Ascending aorta (tissue), 2 donors: ENCODE measurements around the gene MRPS25. TPM values are rescaled to one million over a fixed set of nuclear protein-coding genes. Genes with fewer than 3 reads are reported as not detected.

Source experiments
- DNase-seq, 2 donors: peaks; one replicate each; pipeline ENCODE4 v3.0.0-alpha.2; 2019; ENCODE audit warnings: low spot score in 2 of 2
- H3K27ac ChIP-seq, 2 donors: fragments of 200-600 bp; sonication (generic); one replicate each; pipeline ENCODE4 v1.5.1; 2016 to 2017; ENCODE audit warnings: mild to moderate bottlenecking in 1 of 2
- H3K27me3 ChIP-seq: fragments of 200-600 bp; sonication (generic); one replicate; pipeline ENCODE4 v1.5.1; 2017
- H3K36me3 ChIP-seq, 2 donors: fragments of 200-600 bp; sonication (generic); one replicate each; pipeline ENCODE4 v1.5.1; 2016
- H3K4me1 ChIP-seq, 2 donors: fragments of 200-600 bp; sonication (generic); one replicate each; pipeline ENCODE4 v1.5.1; 2016 to 2017; ENCODE audit warnings: mild to moderate bottlenecking in 1 of 2
- H3K4me3 ChIP-seq, 2 donors: fragments of 200-600 bp; sonication (generic); one replicate each; pipeline ENCODE4 v1.5.1; 2016 to 2017; ENCODE audit warnings: mild to moderate bottlenecking in 1 of 2
- H3K9me3 ChIP-seq, 2 donors: fragments of 200-600 bp; sonication (generic); one replicate each; pipeline ENCODE4 v1.5.1; 2016
- intact Hi-C: fragments of 100-400 bp; cut with DNase I; formaldehyde crosslinking; loops from one replicate; pipeline ENCODE4 v1.15.1; 2023
- total RNA-seq: library from RNA; depleted of rRNA; stranded (reverse); fragments of >200 nt; gene quantifications from one replicate; pipeline ENCODE4 v1.1.0, GENCODE V29; 2016
- TF ChIP-seq, protein P1 (sequence below), 3 experiments: fragments of 200-600 bp in 2 of 3; fragments of 450-650 bp in 1 of 3; sonication (generic) in 2 of 3; IDR thresholded peaks; one replicate each; pipeline ENCODE4 v1.5.1; 2016 to 2019; ENCODE audit warnings: antibody characterized with exemption in 3 of 3, mild to moderate bottlenecking in 1 of 3, moderate library complexity in 1 of 3

The MRPS25 gene
- total RNA-seq, 1 donor from 2014 or later, result 8.1 TPM

DNA sequence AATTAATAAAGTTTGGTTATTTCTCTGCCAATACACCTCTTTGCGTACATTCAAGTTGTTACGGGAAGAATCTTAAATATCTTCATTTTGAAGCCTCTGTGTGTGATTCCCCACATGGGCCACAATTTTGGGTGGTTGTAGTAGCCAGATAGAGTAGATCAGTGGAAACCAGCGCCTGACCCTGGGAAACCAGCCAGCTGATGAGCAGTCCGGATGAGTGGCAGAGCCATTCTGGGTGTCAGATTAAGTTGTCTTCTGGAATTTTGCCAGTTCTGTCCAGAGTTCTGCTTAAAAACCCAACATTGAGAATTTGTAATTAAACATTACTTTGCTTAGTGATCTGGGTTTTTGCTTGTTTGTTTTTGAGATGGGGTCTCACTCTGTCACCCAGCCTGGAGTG, 49.7 kb downstream of the MRPS25 start:
- H3K27me3 ChIP-seq, result no peaks in the 10 kb centered on the region
- DNase-seq, result no peak
- H3K36me3 ChIP-seq, result peaks cover 40 to 74% of the 10 kb centered on the region in 2 donors
- H3K9me3 ChIP-seq, result no peaks in the 10 kb centered on the region
- no peak overlapping the region for H3K27ac ChIP-seq
- intact Hi-C loops, result no loop called here
- TF ChIP-seq, protein P1, sequence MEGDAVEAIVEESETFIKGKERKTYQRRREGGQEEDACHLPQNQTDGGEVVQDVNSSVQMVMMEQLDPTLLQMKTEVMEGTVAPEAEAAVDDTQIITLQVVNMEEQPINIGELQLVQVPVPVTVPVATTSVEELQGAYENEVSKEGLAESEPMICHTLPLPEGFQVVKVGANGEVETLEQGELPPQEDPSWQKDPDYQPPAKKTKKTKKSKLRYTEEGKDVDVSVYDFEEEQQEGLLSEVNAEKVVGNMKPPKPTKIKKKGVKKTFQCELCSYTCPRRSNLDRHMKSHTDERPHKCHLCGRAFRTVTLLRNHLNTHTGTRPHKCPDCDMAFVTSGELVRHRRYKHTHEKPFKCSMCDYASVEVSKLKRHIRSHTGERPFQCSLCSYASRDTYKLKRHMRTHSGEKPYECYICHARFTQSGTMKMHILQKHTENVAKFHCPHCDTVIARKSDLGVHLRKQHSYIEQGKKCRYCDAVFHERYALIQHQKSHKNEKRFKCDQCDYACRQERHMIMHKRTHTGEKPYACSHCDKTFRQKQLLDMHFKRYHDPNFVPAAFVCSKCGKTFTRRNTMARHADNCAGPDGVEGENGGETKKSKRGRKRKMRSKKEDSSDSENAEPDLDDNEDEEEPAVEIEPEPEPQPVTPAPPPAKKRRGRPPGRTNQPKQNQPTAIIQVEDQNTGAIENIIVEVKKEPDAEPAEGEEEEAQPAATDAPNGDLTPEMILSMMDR (IDR thresholded peaks at IDR 0.05), result no peak
- no peaks in the 10 kb centered on the region for H3K4me1 ChIP-seq
- no peak overlapping the region for H3K4me3 ChIP-seq

DNA sequence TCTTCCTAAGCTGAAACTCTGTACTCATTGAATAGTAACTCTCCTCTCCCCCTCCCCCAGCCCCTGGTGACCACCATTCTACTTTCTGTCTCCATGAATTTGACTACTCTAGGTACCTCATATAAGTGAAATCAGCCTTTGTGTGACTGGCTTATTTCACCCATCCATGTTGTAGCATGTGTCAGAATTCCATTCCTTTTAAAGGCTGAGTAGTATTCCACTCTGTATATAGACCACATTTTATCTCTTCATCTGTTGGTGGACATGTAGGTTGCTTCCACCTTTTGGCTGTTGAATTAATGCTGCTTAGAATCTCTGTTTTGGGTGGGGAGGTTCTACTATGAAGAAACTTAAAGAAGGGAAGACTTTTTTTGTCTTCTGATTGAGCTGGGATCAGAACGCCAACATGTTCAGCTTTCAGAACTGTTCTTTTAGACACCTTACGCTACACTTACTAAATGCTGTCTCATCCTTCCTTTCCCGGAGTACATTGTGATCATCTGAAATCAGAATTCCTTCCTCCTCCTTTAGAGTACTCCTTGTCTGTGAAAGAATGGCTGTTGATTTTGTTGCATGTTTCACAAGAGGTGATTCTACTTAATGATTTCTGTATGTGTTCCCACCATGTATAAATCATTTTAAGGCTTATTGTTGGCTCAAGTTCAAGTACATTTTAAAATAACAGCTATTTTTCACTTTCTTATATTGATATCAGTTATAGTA, 50.3 kb downstream of the MRPS25 start:
- Histone ChIP-seq H3K4me1 (no peaks in the 10 kb centered on the region), H3K9me3 (no peaks in the 10 kb centered on the region), H3K36me3 (peaks cover 33 to 71% of the 10 kb centered on the region in 2 donors), H3K4me3 (no peak overlapping the region), H3K27me3 (no peaks in the 10 kb centered on the region), H3K27ac (no peak overlapping the region)
- intact Hi-C loops, result no loop called here
- TF ChIP-seq, protein P1 (IDR thresholded peaks at IDR 0.05), result no peak
- DNase-seq, result no peak

DNA sequence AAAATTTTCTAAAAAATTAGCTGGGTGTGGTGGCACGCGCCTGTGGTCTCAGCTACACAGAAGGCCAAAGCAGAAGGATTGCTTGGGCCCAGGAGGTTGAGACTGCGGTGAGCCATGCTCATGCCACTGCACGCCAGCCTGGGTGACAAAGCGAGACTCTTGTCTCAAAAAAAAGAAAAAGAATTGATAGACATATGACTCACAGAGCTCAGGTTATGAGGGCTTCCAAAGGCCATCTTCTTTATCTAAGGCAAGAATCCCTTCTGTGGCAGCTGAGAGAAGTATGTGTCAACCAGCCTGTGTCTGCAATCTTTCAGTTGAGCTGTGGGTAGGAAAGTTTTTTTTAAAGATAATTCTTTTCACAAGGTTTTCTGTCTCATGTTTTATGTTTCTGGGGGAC, 53.9 kb downstream of the MRPS25 start:
- H3K4me1 ChIP-seq, result no peaks in the 10 kb centered on the region
- H3K4me3 ChIP-seq, result no peak overlapping the region
- no peaks in the 10 kb centered on the region for H3K27me3 ChIP-seq
- TF ChIP-seq, protein P1 (IDR thresholded peaks at IDR 0.05), result no peak
- H3K9me3 ChIP-seq, result no peaks in the 10 kb centered on the region
- H3K36me3 ChIP-seq, result peaks cover 25 to 61% of the 10 kb centered on the region in 2 donors
- DNase-seq, result no peak
- intact Hi-C loops, result no loop called here
- no peak overlapping the region for H3K27ac ChIP-seq

DNA sequence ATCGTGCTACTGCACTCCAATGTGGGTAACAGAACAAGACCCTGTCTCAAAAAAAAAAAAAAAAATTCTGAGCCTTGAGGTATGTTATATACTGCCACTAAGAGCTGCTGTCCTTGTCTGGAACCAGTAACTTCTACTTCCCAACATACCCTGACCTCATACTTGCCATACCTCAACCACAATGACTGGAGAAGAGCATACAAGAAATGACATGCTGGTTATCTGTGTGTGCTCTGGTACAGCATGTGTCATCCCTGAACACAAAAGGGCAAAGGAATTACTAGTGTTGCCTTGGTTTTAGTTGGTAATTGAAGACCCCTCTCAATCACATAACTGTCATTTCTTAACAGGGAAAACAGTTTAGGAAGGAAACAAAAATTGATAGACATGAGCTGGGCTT, 54.5 kb downstream of the MRPS25 start:
- Histone ChIP-seq H3K4me1 (no peaks in the 10 kb centered on the region), H3K27ac (no peak overlapping the region), H3K9me3 (no peaks in the 10 kb centered on the region), H3K36me3 (peaks cover 25 to 59% of the 10 kb centered on the region in 2 donors), H3K27me3 (no peaks in the 10 kb centered on the region), H3K4me3 (no peak overlapping the region)
- no peak for DNase-seq
- TF ChIP-seq, protein P1 (IDR thresholded peaks at IDR 0.05), result no peak
- intact Hi-C loops, result no loop called here

DNA sequence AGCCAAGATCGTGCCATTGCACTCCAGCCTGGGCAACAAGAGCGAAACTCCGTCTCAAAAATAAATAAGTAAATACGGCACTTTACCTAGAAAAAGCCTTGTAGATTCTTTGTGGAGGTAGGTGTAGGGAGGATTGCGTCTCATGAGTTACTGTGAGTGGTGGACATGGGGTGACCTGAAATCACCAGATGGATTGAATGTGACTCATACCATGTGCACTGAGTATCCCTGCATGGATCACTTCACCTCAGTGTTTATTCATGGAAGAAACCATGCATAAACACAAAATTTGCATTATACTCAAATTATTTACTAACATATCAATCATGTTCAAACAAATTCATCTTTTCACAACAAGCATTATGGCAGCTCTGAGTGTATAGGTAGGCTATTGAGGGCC, 55.9 kb downstream of the MRPS25 start:
- DNase-seq, result no peak
- intact Hi-C loops, result no loop called here
- H3K36me3 ChIP-seq, result peaks cover 15 to 59% of the 10 kb centered on the region in 2 donors

More for the DNA sequence above, 55.9 kb downstream of the MRPS25 start:
- Histone ChIP-seq H3K9me3 (no peaks in the 10 kb centered on the region), H3K4me1 (no peaks in the 10 kb centered on the region), H3K27me3 (no peaks in the 10 kb centered on the region), H3K27ac (no peak overlapping the region), H3K4me3 (no peak overlapping the region)
- TF ChIP-seq, protein P1 (IDR thresholded peaks at IDR 0.05), result no peak
